Heart left ventricle (tissue), 13 donors: ENCODE data around the gene CD59.

Source experiments
- CTCF ChIP-seq, 12 donors: fragments of 200-600 bp; sonication (generic) in 4 of 12; IDR thresholded peaks; one replicate each; pipeline versions ENCODE4 v1.5.0 to v1.8.0; 2018 to 2022; ENCODE audit warnings: antibody characterized with exemption in 12 of 12, mild to moderate bottlenecking in 5 of 12
- POLR2A ChIP-seq, 2 donors: fragments of 450-650 bp; IDR thresholded peaks; one replicate each; pipeline ENCODE4 v1.6.1; 2017; ENCODE audit warnings: antibody characterized with exemption in 2 of 2, mild to moderate bottlenecking in 2 of 2, moderate library complexity in 2 of 2
- donor health status: ischemic (EF 13 %, LVEDD 7.1; RV severe dilation, severe dysfunction).
- donor health status: DM: no; HTN: yes; CAD: no.
- donor health status: DM: no; HTN: no; CAD: no.
- donor health status: ischemic (EF 25% LVEDD 6.9; RV normal size, moderate dysfunction).
- donor health status: ischemic (EF 25% LVEDD 5.7; RV mildly dilated, moderate dysfunction).
- donor health status: ischemic (EF 35%, LVEDD 5.7; RV mildly dilated, moderate dysfunction).
- donor health status: nonischemic (EF 11% LVEDD 7.7; RV severe dilation, severe dysfunction).
- donor health status: DM: yes; HTN: yes; CAD: no.
- donor health status: PGD.
- donor health status: ischemic (EF 29% LVEDD 5.4; RV normal size, mild dysfunction).
- donor health status: nonischemic (EF 23%, LVEDD 6.1; RV moderate dilation, normal function).

- peak; percentile 80 to 98 for TF ChIP-seq POLR2A (IDR thresholded peaks at IDR 0.05)
- TF ChIP-seq CTCF (IDR thresholded peaks at IDR 0.05), result peak in 1 of 12 donors; percentile 19
Observed at GRCh38 chr11:33736148-33736812, at the start of gene CD59.
